HepG2 (cell line): ENCODE data around the gene SLC7A8. TPM values are rescaled to one million over a fixed set of nuclear protein-coding genes. Genes with fewer than 3 reads are reported as not detected.

Experiments used
- ATAC-seq: fragments of 200-7000 bp; cut with Tn5 transposase; 3 replicates; pipeline ENCODE4 v1.9.1; 2020; ENCODE audit warnings: mild to moderate bottlenecking, moderate library complexity
- BruUV-seq: library from RNA; stranded (reverse); fragments of 400-500 nt; replicated peaks from 2 replicates; lab custom pipeline; 2021; lab: Mats Ljungman, UMichigan
- CTCF ChIA-PET: fragments of 300-600 bp; formaldehyde crosslinking; extraction: SDS; loops from one replicate; lab custom pipeline; 2021; ENCODE audit warnings: low total read pairs, inconsistent platforms, low intra/inter-chr PET ratio; lab: Yijun Ruan, JAX
- POLR2A ChIA-PET: fragments of 350-600 bp; sonication (Branson Sonifier 250); formaldehyde crosslinking; loops from one replicate; lab custom pipeline; 2020; ENCODE audit warnings: antibody characterized with exemption, inconsistent platforms; lab: Yijun Ruan, JAX
- DNase-seq: peaks from one replicate; pipeline ENCODE4 v3.0.0-alpha.2; 2015; ENCODE audit warnings: low spot score
- FAIRE-seq: peaks from 3 replicates; lab custom pipeline; 2011; peaks lifted over from hg19 to GRCh38; lab: Jason Lieb, UNC
- H2AFZ ChIP-seq: one replicate; pipeline ENCODE4 v1.6.1; 2011; ENCODE audit warnings: low read length, inconsistent platforms
- H3K27ac ChIP-seq: fragments of 300-600 bp; 3 replicates; pipeline ENCODE4 v1.8.0; 2011; ENCODE audit warnings: mixed run types, mild to moderate bottlenecking, mixed read lengths, low read length, inconsistent platforms; ENCODE audit not compliant: insufficient read depth; ENCODE audit errors: extremely low read length
- H3K27me3 ChIP-seq, 2 experiments: fragments of 200-600 bp in 1 of 2; 2 replicates in 1 of 2; 3 replicates in 1 of 2; pipeline versions ENCODE4 v1.6.0 to v1.8.0; 2011; ENCODE audit warnings: low read length in 2 of 2, mild to moderate bottlenecking in 2 of 2, moderate library complexity in 2 of 2, inconsistent platforms in 1 of 2; ENCODE audit not compliant: insufficient read depth in 2 of 2, control insufficient read depth in 1 of 2
- H3K36me3 ChIP-seq, 2 experiments: fragments of 200-600 bp in 1 of 2; replicated peaks in 1 of 2; 2 replicates in 1 of 2; 3 replicates in 1 of 2; pipeline versions ENCODE4 v1.5.1 to v1.8.0; 2011; ENCODE audit warnings: low read length in 2 of 2, inconsistent platforms in 1 of 2; ENCODE audit not compliant: insufficient read depth in 2 of 2, control insufficient read depth in 1 of 2
- H3K4me1 ChIP-seq: 2 replicates; pipeline ENCODE4 v1.5.1; 2012; ENCODE audit warnings: low read length, inconsistent platforms; ENCODE audit not compliant: insufficient read depth
- H3K4me2 ChIP-seq: 2 replicates; pipeline ENCODE4 v1.6.0; 2011; ENCODE audit warnings: low read depth, low read length, inconsistent platforms
- H3K4me3 ChIP-seq, 3 experiments: fragments of 200-600 bp in 1 of 3; sonication (generic), shearing (Covaris generic) in 1 of 3; replicated peaks in 1 of 3; 2 replicates each; pipeline ENCODE4 v1.5.1; 2011 to 2016; ENCODE audit warnings: low read length in 3 of 3, inconsistent platforms in 2 of 3, low read depth in 2 of 3, mild to moderate bottlenecking in 2 of 3, control low read depth in 1 of 3, mixed read lengths in 1 of 3; ENCODE audit not compliant: insufficient read depth in 1 of 3
- H3K79me2 ChIP-seq: one replicate; pipeline ENCODE4 v1.6.1; 2011; ENCODE audit warnings: low read length, inconsistent platforms; ENCODE audit not compliant: insufficient read depth
- H3K9ac ChIP-seq: 2 replicates; pipeline ENCODE4 v1.6.0; 2011; ENCODE audit warnings: mild to moderate bottlenecking, low read depth, low read length, inconsistent platforms; ENCODE audit not compliant: insufficient read depth
- H3K9me3 ChIP-seq: 2 replicates; pipeline ENCODE4 v1.5.1; 2012; ENCODE audit warnings: mild to moderate bottlenecking, low read length
- H4K20me1 ChIP-seq: 2 replicates; pipeline ENCODE4 v1.6.0; 2011; ENCODE audit warnings: inconsistent platforms, mild to moderate bottlenecking, low read length, moderate library complexity; ENCODE audit not compliant: insufficient read depth
- ASH2L ChIP-seq: fragments of 300-600, 200-600 bp; sonication (generic); IDR thresholded peaks from 2 replicates; pipeline ENCODE4 v1.7.0; 2017; ENCODE audit warnings: low read depth, mild to moderate bottlenecking, moderate library complexity, mixed read lengths, low read length; ENCODE audit not compliant: insufficient read length
- ATF5 ChIP-seq: sonication (generic); formaldehyde crosslinking; IDR thresholded peaks from 2 replicates; pipeline ENCODE4 v1.4.0; 2020; ENCODE audit warnings: mild to moderate bottlenecking, low read depth, missing genetic modification reagents
- CBFB ChIP-seq: sonication (generic); formaldehyde crosslinking; IDR thresholded peaks from 2 replicates; pipeline ENCODE4 v1.4.0; 2020; ENCODE audit warnings: missing genetic modification reagents
- HDAC6 ChIP-seq: fragments of 200-600 bp; sonication (generic); IDR thresholded peaks from 2 replicates; pipeline ENCODE4 v1.7.0; 2017; ENCODE audit warnings: mild to moderate bottlenecking, antibody characterized with exemption, low read length, low read depth
- HNF1A ChIP-seq, 2 experiments: sonication (generic) in 1 of 2; formaldehyde crosslinking in 1 of 2; IDR thresholded peaks; 2 replicates each; pipeline versions ENCODE4 v1.4.0 to v1.6.1; 2016 to 2020; ENCODE audit warnings: borderline replicate concordance in 1 of 2, low read depth in 1 of 2, mild to moderate bottlenecking in 1 of 2, missing genetic modification reagents in 1 of 2
- KAT2B ChIP-seq: fragments of 150-350 bp; IDR thresholded peaks from 2 replicates; pipeline ENCODE4 v1.6.1; 2014; ENCODE audit warnings: low read depth, low read length, borderline replicate concordance
- ZNF282 ChIP-seq: fragments of 450-650 bp; IDR thresholded peaks from 2 replicates; pipeline ENCODE4 v1.6.1; 2018; ENCODE audit not compliant: partially characterized antibody
- ZNF326 ChIP-seq: sonication (generic); formaldehyde crosslinking; IDR thresholded peaks from 2 replicates; pipeline ENCODE4 v1.4.0; 2020; ENCODE audit warnings: missing genetic modification reagents, borderline replicate concordance
- ZNF337 ChIP-seq: sonication (generic); formaldehyde crosslinking; IDR thresholded peaks from 2 replicates; pipeline ENCODE4 v1.5.1; 2020; ENCODE audit warnings: missing genetic modification reagents, low read depth, mild to moderate bottlenecking, borderline replicate concordance
- ZNF503 ChIP-seq: sonication (generic); formaldehyde crosslinking; IDR thresholded peaks from 2 replicates; pipeline ENCODE4 v1.4.0; 2020; ENCODE audit warnings: missing genetic modification reagents
- ZNF530 ChIP-seq: sonication (generic); formaldehyde crosslinking; IDR thresholded peaks from 2 replicates; pipeline ENCODE4 v1.5.0; 2020; ENCODE audit warnings: low read depth, mild to moderate bottlenecking, missing genetic modification reagents
- ZNF549 ChIP-seq: sonication (generic); formaldehyde crosslinking; IDR thresholded peaks from 2 replicates; pipeline ENCODE4 v1.5.0; 2020; ENCODE audit warnings: missing genetic modification reagents
- ZNF562 ChIP-seq: sonication (generic); formaldehyde crosslinking; IDR thresholded peaks from 2 replicates; pipeline ENCODE4 v1.8.0; 2022; ENCODE audit warnings: missing genetic modification reagents, borderline replicate concordance
- ZNF589 ChIP-seq: sonication (generic); formaldehyde crosslinking; conservative IDR thresholded peaks from 2 replicates; pipeline ENCODE4 v1.8.0; 2022; ENCODE audit warnings: mild to moderate bottlenecking, moderate library complexity, missing genetic modification reagents
- ZNF7 ChIP-seq: IDR thresholded peaks from 2 replicates; pipeline ENCODE4 v1.6.1; 2016; ENCODE audit warnings: missing biosample characterization, missing genetic modification reagents
- WGBS: methylation state at CpG from one replicate; pipeline ENCODE4 v1.1.6; 2017; ENCODE audit warnings: low lambda C conversion rate; 5-methylcytosine and 5-hydroxymethylcytosine counted together
- in situ Hi-C: cut with HindIII; loops from 2 replicates; pipeline ENCODE4 v1.10.0; 2017; ENCODE audit warnings: low pct_unique_long_range_greater_than_20kb; ENCODE audit not compliant: extremely low pct_ligation_motif_present
- intact Hi-C: fragments of 100-400 bp; cut with micrococcal nuclease; formaldehyde crosslinking; loops from one replicate; pipeline ENCODE4 v1.10.0; 2022; ENCODE audit not compliant: unreplicated experiment
- polyA plus RNA-seq, 8 experiments: library from polyadenylated mRNA; depleted of rRNA in 3 of 8; stranded (reverse) in 7 of 8; unstranded in 1 of 8; fragments of >200 nt; fragmentation: Illumina TruSeq in 4 of 8; extraction: Trizol in 4 of 8; gene quantifications; 2 replicates each; pipeline versions ENCODE4 v1.2.1 to v1.2.3, GENCODE V29; 2011 to 2016; ENCODE audit warnings: low read depth in 4 of 8, missing spikeins in 1 of 8, mixed read lengths in 1 of 8; ENCODE audit not compliant: insufficient read depth in 1 of 8
- total RNA-seq, 5 experiments: library from RNA; depleted of rRNA; stranded (reverse); fragments of >200 nt; fragmentation: Illumina TruSeq; extraction: Trizol; gene quantifications; 2 replicates each; pipeline ENCODE4 v1.2.3, GENCODE V29; 2016; ENCODE audit warnings: low read depth in 1 of 5

Gene SLC7A8
- total and polyA plus RNA-seq, 2 of the 13 experiments (the other 11 are each of a cell fraction or from before 2014, with no cell fraction given) = 0.25 TPM; not detected in 1

- H3K36me3 ChIP-seq = no peaks in the 10 kb centered on the region
- H3K79me2 ChIP-seq = no peaks in the 10 kb centered on the region
- DNase-seq = peak; percentile 35
- H2AFZ ChIP-seq = no peak overlapping the region
- no peak overlapping the region for H3K4me3 ChIP-seq
- no TSS peak for BruUV-seq
- H3K27ac ChIP-seq = no peak overlapping the region
- no peak overlapping the region for H3K4me2 ChIP-seq
- in situ Hi-C loops = no loop called here
- H3K9ac ChIP-seq = no peak overlapping the region
- POLR2A ChIA-PET = interaction anchor here (1.3 kb wide), 1 partner anchor 101 kb away, joined by 4 read pairs; the partner anchor contains the start of genes ACIN1 and C14orf119
- H4K20me1 ChIP-seq = no peaks in the 10 kb centered on the region
- peak; percentile 49 for ATAC-seq
- CTCF ChIA-PET = no interaction called here
- H3K9me3 ChIP-seq = no peaks in the 10 kb centered on the region
- FAIRE-seq = no peak
- H3K4me1 ChIP-seq = peaks cover 24% of the 10 kb centered on the region
- 11% methylated on average over 7 of the region's 7 CpGs for WGBS
- intact Hi-C loops = no loop called here
- 0 out of 5 replicates have a peak, but pooled peaks cover 0 to 3% of the 10 kb centered on the region in 2 experiments for H3K27me3 ChIP-seq
- TF ChIP-seq ZNF326 (CRISPR knock-in tag) (no peak), HDAC6 (no peak), ATF5 (CRISPR knock-in tag) (no peak), ZNF530 (no peak), CBFB (CRISPR knock-in tag) (no peak), ZNF589 (CRISPR knock-in tag) (no peak), ASH2L (no peak), ZNF503 (CRISPR knock-in tag) (no peak), ZNF7 (no peak), HNF1A (IDR thresholded peaks at IDR 0.05; ENCODE audit: low read depth) (no peak), HNF1A (CRISPR knock-in tag; IDR thresholded peaks at IDR 0.05; ENCODE audit: borderline replicate concordance) (0 out of 2 replicates have a peak, but pooled peaks have one; percentile 23), ZNF562 (CRISPR knock-in tag) (no peak), ZNF549 (no peak), ZNF337 (CRISPR knock-in tag) (no peak), KAT2B (no peak), ZNF282 (no peak)
These were observed 12.2 kb upstream of the SLC7A8 start for GRCh38 chr14:23195552-23196101.
